ENCODE data around the gene FGF18. TPM values are rescaled to one million over a fixed set of nuclear protein-coding genes. Genes with fewer than 3 reads are reported as not detected.

FGF18 gene
- polyA plus RNA-seq, 1 experiment, result 0.27 TPM

DNA sequence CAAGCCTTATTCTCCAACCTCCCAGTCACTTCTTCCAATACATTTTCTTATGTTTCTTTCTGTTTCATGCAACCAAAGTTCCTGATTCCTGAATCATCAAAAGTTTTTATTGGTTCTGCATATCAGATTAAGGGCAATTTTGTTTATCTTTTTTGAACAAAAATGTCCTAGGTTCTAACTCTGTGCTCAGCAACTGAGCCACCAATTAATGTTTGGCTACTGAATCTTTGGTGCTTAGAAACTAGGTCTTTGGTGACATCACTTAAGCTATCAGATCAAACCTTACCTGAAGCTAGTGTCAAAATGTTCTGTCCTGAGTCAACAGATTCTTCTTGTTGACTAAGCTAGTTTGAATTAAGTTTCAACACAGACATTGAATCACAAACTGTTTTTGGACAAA is 56.1 kb downstream of the FGF18 start:
- H3K9me3 ChIP-seq (ENCODE audit: control insufficient read depth, insufficient read depth, low read length), result peaks cover 6% of the 10 kb centered on the region
- ChIA-PET POLR2A (no interaction called here), CTCF (interaction anchor here (0.7 kb wide), 1 partner anchor 17 kb away, joined by 3 read pairs; no protein-coding TSS in a partner anchor)
- no peak for TF ChIP-seq CTCF (IDR thresholded peaks at IDR 0.05; ENCODE audit: low read depth, low read length)
- no peak for DNase-seq (ENCODE audit: low read depth, low spot score)
- no peak overlapping the region for H3K27ac ChIP-seq (ENCODE audit: low read depth, low read length)
- no peak overlapping the region for H3K4me3 ChIP-seq (ENCODE audit: low read depth, low read length)
- peaks cover 7% of the 10 kb centered on the region for H3K27me3 ChIP-seq (ENCODE audit: control insufficient read depth, insufficient read depth, low read length)

- ChIA-PET CTCF (no interaction called here), POLR2A (no interaction called here)
Observed at GRCh38 chr5:171476701-171477100, 57.3 kb downstream of the FGF18 start.

DNA sequence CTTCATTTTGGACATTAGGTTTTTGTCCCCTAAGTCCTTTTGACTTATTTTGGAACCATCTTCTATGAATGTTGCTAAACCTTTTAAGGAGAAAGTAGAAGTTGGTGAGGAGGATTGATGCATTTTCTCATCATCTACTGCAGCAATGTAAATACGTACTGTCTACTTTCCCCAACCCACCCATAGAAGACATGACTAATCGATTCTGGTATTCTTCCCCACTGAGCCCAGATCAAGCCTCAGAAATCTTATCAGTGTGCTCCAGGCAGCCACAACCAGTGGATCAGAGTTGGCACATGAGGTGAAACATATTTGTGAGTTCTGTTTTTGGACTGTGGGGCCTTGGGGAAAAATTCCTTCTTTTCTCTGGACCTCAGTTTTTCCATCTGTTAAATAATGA is 57.7 kb downstream of the FGF18 start:
- no peak overlapping the region for H3K4me3 ChIP-seq (ENCODE audit: low read depth, low read length)
- POLR2A ChIA-PET, result no interaction called here
- CTCF ChIA-PET, result no interaction called here
- TF ChIP-seq CTCF (IDR thresholded peaks at IDR 0.05; ENCODE audit: low read depth, low read length), result no peak
- no peak for DNase-seq (ENCODE audit: low read depth, low spot score)
- H3K9me3 ChIP-seq (ENCODE audit: control insufficient read depth, insufficient read depth, low read length), result peaks cover 2% of the 10 kb centered on the region; the same call in 1 of the 2 replicates
- H3K27ac ChIP-seq (ENCODE audit: low read depth, low read length), result no peak overlapping the region
- peaks cover 3% of the 10 kb centered on the region for H3K27me3 ChIP-seq (ENCODE audit: control insufficient read depth, insufficient read depth, low read length)

More at GRCh38 chr5:171476701-171477100, 57.3 kb downstream of the FGF18 start:
- DNase-seq (ENCODE audit: low read depth, low spot score), result no peak
- Histone ChIP-seq H3K27ac (ENCODE audit: low read depth, low read length) (no peak overlapping the region), H3K4me3 (ENCODE audit: low read depth, low read length) (no peak overlapping the region), H3K27me3 (ENCODE audit: control insufficient read depth, insufficient read depth, low read length) (peaks cover 3% of the 10 kb centered on the region), H3K9me3 (ENCODE audit: control insufficient read depth, insufficient read depth, low read length) (peaks cover 2% of the 10 kb centered on the region; the same call in 1 of the 2 replicates)
- TF ChIP-seq CTCF (IDR thresholded peaks at IDR 0.05; ENCODE audit: low read depth, low read length), result no peak

DNA sequence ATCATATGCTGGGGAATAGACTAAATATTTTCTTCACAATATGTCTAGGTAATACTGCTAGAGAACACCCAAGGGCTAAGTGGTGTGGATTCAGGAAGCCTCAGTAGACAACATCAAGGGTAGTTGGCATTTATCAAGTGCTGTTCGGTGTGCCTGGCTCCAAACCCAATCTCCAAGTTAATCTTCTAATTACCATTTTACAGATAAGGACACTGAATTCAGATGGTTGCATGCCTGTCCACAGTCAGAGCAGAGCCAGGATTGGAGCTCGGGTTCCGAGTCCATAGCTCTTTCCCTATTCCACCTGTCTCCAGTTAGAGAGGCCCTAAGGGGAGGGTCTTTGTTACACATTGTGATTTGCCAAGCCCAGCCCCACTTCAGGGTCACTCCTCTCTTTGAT is 58.2 kb downstream of the FGF18 start:
- peaks cover 3% of the 10 kb centered on the region for H3K27me3 ChIP-seq (ENCODE audit: control insufficient read depth, insufficient read depth, low read length)
- H3K4me3 ChIP-seq (ENCODE audit: low read depth, low read length), result no peak overlapping the region
- TF ChIP-seq CTCF (IDR thresholded peaks at IDR 0.05; ENCODE audit: low read depth, low read length), result no peak
- ChIA-PET CTCF (no interaction called here), POLR2A (no interaction called here)
- peaks cover 2% of the 10 kb centered on the region; the same call in 1 of the 2 replicates for H3K9me3 ChIP-seq (ENCODE audit: control insufficient read depth, insufficient read depth, low read length)
- no peak overlapping the region for H3K27ac ChIP-seq (ENCODE audit: low read depth, low read length)
- no peak for DNase-seq (ENCODE audit: low read depth, low spot score)

DNA sequence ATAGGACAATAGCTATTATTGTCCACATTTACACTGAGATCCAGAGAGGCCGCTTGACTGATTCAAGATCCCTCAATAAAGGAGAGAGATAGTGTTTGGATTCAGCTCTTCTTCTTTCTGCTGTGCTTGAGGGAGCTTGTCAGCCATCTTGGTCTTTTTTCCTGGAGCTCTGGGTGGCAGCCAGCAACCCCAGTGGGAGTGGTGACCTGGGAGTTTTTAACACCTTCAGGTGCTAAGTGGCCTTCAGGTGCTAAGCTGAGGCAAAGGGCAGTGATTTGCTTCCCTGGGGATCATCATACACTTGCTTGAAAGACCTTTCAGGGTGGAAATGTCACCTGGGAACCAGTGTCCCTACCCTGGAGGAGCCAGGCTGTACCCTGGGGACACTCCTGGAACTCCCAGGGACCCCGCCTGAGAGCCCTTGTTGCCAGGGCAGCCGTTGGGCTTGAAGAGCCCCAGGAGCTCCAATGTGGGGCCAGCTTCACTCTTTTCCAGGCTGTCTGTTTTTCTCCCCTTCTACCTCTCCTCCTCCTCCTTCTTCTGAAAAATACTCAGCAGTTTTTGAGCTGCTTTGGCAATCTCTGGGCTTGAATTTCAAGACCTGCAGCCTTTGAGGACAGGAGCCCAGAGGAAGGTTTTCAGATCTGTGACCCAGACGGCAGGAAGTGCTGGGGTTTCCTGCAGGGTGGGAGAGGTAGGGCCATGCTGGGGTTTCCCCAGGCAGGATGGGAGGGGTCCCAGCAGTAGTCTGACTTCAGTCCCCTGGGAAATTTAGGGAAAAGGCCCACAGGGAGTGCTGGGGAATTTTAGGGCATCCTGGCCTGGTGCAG is 59.7 kb downstream of the FGF18 start:
- POLR2A ChIA-PET, result no interaction called here
- Histone ChIP-seq H3K27ac (ENCODE audit: low read depth, low read length) (no peak overlapping the region), H3K4me3 (ENCODE audit: low read depth, low read length) (no peak overlapping the region), H3K9me3 (ENCODE audit: control insufficient read depth, insufficient read depth, low read length) (peaks cover 2% of the 10 kb centered on the region; the same call in 1 of the 2 replicates), H3K27me3 (ENCODE audit: control insufficient read depth, insufficient read depth, low read length) (peaks cover 3% of the 10 kb centered on the region)
- no peak for TF ChIP-seq CTCF (IDR thresholded peaks at IDR 0.05; ENCODE audit: low read depth, low read length)
- CTCF ChIA-PET, result no interaction called here
- no peak for DNase-seq (ENCODE audit: low read depth, low spot score)

Data from AG04450 (cell line).